ENCODE results near the gene MINDY4B.

Gene MINDY4B

DNA sequence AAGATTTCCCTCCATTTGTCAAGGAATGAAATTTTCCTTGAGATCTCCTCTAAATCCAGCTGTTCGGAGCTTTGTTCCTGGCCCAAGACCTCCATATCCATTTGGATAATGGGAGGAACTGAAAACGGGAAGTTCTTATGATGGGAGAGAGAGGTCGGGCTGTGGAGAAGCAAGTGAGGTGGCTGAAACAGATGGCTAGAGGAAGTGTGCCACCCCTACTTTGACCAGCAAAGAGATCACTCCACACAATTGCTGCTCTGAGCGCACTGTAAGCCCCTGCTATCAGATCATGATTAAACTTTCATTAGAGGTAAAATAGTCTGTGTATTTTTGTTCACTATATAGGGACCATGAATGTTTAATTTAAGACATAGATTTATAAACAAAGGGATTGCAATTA is at the start of gene MINDY4B:
Gene MINDY4B (minus strand): TSS at position 101 of the 400 bp plus-strand sequence. CDS start 0 bp downstream, at position 101.
- DNase-seq, result no peak

DNA sequence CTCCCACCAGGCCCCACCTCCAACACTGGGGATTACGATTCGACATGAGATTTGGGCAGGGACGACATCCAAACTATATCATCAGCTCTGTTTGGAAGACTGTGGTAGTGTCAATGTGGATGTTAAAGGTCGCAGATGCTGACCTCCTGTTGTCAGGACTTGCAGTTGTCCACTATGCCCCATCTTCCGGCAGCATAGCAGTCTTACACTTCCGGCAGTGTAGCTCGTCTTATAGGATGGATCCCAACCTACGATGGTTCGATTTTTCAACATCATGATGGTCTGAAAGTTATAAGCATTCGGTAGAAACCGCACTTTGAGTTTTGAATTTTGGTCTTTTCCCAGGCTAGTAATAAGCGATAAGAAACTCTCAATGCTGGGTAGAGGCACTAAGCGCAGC is 46.7 kb upstream of the MINDY4B start:
- no peak for DNase-seq

DNA sequence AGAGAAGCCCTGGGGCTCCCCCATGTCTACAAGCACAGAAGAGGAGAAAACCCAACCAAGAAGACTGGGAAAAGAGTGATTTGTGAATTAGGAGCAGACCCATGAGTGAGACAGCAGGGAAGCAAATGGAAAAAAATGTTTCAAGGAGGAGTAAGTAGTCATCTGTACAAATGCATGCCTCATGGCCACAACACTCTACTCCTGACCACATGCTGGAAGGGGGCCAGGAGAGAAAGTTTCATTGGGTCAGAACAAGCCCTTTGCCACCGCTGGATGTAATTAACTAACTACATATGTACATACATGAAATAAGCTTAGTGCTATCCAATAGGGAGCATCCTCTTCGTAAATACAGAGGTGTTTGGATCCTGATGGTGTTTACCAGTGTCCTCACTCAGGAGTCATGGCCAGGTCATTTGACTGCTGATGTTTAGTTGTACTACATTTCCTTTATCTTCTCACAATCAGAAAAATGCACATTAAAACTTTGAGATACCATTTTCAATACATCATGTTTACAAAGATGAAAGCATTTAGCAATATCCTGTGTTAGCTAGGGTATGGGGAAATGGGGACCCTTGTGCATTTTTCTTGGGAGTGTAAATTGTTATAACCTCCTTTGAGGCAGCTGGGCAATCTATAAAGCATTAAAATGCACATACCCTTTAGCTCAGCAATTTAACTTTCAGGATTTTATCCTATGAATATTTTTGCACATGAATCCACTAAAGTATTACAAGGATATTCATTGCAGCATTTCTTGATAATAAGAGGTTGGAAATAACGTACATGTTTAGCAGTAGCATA is 40.2 kb upstream of the MINDY4B start:
- no peak for DNase-seq

DNA sequence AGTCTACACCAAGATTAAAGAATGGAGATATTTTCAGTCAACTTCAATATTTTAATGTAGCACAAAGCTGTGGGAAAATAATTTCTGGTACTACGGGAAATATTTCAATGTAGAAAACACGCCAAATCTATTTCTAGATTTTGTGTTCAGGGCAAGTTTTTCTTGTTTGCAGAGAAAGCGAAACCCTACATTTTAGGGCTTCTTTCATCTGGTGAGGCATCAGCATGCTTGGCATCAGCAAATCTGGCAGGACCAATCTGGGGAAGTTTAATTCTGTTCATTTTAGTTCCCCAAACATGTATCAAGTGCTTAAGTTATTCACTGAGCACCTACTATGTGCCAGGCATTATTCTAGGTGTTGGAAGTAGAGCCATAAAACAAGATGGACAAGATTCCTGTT is 37.0 kb upstream of the MINDY4B start:
- no peak for DNase-seq

DNA sequence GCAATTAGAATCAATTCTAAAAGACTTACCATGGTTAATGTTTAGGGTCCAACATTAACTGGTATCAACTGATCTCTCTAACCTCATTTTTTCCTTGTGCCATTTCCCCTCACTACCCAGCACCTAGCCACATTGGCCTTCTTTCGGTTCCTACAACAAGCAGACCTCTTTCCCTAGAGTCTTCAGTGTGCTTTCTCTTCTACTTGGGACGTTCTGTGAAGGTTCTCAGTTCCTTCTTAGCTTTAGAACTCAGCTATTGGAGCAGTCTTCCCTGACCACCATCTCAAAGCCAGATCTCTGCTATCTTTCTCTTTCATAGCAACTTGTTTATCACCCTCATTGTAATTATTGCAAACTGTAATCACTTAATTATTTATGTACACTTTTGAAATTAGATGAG is 31.5 kb upstream of the MINDY4B start:
- DNase-seq, result no peak

DNA sequence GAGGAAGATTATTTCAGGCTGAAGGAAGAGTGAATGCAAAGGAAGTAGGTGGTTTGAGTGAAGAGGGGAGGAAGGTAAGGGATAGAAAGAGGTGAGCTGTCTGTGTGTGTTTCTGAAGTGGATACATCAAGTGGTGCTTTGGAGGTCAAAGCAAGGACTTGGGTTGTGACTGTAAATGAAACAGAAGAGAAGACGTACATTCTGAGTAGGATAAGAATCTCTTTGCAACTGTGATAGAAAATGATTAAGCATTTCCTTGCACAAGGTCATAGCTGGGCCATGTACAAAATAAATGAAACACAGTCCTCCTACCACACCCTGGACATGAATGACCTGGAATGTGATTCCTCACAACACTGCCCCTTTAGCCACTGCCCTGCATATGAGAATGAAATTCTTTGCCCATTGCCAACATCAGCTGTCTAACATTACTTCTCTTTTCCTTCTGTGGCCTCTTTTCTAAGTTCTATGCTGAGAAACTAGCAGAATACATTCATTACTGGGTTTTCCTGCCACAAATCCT is 28.3 kb upstream of the MINDY4B start:
- DNase-seq, result no peak

DNA sequence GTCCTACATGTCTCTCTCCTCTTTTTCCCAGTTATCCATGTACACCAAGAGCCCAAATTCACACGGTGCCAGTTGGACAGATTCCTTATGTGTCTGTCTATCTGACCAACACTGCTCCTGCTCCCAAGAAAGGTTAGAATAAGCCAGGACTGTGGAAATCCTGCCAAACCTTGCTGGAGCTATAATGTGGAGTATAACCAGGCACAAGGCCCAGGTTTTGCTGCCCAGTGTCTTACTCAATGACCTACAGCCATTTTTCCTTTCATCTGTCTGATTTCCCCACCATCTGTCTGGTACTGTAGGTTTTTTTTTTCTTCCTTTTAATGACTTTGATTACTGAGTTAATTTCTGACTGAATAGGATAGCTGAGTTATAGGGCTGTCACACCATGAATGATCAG is 26.5 kb upstream of the MINDY4B start:
- no peak for DNase-seq

DNA sequence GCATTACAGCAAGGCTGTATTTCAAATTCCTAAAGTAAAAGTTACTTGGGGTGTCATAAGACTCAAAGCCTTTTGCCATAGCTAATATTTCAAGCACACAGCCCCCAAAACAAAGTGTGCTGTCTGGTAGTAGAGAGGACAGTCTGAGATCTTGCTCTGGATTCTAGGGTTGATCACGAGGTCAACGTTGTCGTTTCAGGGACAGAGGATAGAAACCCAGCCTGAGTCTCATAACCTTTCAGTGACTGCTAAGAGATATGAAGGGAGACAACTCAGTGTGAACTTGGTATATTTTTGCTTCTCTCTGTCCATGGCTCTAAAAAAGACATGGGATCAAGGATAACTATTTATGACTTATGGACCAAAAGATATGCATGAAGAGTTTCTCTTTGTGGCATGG is 25.6 kb upstream of the MINDY4B start:
- no peak for DNase-seq

DNA sequence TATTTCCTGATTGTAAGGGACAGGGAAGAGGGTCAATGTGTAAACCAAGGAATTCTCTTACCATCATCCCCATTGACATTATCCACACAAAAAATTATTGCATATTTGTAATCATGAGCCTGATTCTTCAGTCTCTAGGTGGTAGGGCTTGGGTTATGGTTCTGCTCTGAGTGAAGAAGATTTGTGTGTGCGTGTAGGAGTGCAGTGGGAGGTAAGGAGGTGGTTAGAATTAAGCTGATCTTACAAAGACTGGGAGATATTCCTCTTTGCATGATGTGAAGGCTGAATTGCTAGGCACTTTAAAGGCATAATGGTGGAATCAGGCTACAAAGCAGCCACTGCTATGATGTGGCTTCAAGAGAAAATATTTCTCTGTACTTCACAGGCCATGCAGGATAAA is 23.0 kb upstream of the MINDY4B start:
- DNase-seq, result no peak

DNA sequence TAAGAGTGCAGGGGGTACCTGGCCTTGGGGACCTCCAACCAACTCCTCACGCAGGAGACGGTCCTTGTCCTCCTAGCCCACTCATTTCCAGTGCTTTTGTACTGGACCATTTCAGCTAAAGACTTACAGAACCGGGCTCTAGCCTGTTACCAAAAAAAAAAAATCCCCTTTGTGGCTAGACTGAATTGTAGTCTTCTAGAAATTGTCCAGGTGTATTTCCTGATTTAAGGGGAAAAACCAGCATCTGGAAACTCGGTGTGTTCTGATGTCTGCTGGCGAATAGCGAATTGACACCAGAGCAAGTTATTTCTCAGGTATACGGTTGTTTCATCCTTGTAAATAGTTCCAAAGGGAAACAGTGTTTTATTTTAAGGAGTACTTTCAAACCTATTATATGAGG is 21.1 kb upstream of the MINDY4B start:
- DNase-seq, result no peak

DNA sequence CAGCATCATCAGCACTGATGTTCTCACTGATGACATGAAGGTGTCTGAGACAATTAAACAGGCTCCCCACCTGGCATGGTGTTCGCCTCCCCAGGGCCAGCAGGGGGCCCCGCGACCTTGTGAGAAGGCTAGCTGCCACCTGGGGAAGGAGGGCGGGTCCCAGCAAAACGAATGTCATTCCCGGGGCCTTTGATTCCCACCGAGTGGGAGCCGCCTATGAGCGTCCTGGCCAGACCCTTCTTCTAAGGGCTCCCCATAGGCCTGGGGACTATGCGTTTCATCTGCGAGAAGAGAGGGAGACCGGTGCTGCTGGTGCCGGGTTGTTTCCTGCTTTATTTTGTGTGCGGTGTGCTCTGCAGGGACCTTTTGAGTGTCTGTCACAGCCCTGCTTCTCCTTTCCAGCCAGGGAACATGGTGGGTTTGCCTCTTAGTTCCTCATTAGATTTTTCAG is 20.5 kb upstream of the MINDY4B start:
- DNase-seq, result no peak

DNA sequence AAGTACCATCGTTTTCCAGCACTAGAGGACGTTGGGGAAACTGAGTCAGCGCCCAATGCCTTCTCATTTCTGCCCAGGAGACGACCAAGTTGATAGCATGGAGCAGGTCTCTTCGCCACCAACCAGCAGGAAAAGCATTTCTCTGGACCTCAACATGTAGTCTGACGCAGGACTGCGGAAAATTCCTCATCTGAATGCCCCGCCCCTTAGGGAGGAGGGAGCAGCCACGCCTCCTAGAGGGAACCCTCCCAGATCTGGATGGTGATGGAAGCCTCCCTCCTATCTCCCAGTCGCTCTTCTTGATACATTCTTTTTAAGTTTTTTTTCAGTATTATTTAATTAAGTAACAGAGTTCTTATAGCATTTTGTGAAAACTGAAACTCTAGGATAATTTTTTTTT is 17.4 kb upstream of the MINDY4B start:
- no peak for DNase-seq

DNA sequence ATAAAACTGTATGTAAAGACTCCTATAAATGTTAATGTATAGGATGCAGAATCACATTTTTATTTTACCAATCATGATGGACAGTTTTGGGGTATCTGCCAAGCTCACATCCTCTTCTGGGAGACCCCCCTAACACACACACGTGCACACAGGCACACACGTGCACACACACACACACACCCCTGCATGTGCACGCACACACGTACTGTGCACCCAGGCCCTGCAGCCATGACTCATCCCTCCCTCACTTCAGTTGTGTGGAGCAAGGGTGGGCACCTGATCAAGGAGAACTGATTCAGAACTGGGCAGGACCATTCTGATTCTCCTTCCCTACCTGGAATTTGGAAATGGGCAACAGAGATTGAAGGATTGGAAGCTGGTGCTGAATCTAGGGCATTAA is 16.0 kb upstream of the MINDY4B start:
- DNase-seq, result no peak

DNA sequence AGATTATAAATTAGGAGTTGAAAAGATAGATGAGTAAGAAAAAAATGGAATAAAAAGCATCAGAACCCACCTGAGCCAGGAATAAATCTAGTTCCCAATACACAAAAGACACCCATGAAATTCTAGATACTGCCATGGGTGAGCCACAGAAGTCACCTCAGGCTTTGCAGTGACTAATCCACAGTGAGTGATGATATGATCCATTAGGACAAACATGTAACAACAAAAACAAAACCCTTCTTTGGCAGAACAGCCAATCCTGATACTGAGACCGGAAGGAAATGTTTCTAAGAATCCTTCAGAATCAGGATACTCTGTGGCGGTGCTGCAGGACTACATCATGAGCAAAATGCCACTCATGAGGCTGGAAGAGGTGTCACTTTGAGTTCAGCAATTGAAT is 15.0 kb upstream of the MINDY4B start:
- no peak for DNase-seq

DNA sequence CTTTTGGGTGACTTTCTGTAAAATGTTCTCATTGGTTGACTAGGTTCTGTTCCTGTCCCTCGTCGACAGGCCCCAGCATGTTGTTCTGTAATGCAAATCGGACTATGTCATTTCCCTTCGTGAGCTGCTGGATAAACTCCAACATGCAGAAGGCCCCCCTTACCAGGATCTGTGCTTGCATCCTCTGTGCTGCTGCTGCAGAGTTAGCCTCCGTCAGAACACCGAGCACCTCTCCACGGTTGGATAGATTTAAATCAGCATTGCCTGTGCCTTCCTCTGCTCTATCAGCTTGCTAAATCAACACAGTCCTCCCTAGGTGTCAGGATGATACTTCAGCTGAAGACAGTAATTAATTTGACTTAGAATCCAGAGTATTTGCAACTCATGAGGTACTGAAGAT is 12.7 kb upstream of the MINDY4B start:
- DNase-seq, result no peak

DNA sequence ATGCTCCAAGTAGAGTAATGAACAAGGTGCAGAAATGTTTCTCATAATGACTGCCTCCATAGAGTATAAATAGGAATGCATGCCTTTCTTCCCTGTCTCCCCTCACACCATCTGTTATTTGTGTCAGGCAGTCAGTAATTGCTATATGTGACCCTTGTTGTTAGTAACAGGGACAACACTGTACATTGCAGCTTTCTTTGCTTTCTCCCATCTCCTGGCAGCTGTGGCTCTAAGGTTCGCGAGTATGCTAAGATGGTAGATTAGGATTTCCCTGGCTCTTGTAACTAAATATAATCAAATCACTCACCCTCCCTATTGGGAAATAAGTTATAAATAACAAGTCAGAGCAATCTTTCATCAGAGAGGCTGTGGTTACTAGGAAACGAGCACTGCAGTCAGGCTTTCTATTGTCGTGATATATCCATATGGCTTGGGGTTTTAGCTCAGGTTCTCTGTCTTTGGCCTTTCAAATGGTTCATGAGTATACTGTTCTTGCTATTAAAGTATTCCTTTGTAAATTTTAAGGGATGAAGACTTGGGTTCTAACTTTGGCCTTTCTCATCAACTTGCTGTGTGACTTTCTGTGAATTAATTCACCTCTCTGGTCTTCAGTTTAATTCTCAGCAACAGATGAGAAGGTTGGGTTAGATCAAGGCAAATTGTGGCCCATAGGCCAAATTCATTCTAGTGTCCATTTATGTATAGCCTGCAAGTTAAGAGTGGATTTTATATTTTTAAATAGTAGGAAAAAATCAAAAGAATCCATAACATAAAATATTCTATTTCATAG is 8.1 kb upstream of the MINDY4B start:
- no peak for DNase-seq

DNA sequence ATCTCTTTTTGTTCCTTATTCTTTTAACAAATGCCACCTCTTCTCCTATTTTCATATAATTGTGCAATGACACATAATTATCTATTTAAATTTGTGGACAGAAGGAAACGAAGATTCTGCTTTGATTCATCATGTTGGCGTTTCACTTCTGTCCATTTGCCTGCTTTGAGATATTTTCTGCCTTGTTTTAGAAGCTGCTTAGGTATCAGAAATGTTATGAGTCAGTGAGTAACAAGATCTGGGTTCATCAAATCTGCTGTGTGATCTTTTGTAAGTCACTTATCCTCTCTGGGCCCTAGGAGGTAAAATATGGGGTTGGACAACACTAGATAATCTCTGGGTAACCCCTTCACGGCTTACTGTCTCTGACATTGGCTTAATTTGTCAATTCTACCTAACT is 7.3 kb upstream of the MINDY4B start:
- no peak for DNase-seq

DNA sequence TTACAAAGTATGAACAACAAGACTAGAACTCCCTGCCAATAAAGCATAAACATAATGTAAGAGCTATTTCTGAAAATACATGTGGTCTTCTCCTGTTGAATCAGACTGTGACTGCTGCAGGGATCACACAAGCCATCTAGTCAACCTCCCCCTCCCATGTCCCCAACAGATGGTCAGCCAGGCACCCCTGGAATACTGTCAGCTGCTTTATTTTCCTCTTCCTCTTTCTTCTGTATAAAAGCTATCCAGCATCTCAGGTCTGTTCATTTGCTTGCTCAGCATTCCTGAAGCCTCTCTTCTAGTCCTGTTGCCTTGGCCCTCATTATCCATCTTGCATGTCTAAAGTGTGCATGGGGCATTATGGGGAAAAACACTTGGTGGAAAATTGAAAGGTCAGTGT is 6.5 kb upstream of the MINDY4B start:
- no peak for DNase-seq

DNA sequence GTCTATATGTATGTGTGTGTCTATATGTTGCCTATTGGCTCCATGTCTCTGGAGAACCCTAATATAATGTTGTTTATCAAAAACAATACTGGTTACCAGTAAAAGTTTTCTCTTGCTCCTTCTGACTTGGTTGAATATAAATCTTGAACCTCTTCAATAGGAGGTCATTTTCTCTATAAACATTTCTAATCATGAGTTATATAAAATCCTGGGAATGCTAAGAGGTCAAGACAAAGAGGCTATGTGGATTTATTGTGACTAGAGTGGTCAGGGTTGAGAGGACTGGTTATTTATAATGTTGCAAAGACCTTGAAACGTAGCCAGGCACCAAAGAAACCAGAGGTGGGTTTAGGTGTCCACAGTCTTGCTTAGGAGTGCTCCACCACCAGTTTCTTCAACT is 1.2 kb upstream of the MINDY4B start:
- no peak for DNase-seq

DNA sequence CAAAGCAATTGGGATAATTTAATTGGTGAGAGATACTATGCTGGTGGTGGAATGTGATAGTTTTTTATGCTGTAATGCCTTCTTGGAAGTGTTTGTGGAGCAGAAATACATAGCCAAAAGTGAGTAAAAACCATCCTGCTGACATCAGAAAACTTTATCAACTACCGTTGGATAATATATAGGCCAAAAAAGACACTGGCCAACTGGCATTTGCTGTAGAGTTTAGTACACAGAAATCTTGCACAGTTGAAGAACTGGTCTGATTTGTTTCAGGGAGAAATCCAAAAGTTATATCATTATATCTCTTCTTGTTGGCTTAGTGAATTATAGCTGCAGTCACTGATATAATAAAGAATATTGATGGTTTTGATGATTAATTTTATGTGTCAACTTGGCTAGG is 507 bp upstream of the MINDY4B start:
- DNase-seq, result no peak

DNA sequence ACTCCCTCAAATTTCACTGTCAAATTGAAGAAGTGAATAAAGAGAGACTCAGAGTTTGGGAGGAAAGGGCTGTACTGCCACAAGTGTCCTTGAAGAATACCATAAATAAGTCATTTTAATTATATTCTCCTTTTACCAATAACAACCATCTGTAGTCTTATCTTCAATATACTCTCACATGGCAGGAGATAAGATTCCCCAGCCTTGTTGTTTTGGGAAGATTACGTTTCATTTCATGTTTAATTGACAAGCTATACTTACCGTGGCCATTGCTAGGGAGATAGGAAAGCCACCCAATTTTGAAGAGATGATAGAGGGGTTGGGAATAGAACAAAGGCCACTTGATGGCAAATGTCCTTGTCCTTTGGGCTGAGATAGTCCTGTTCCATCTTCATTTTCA is 2.3 kb downstream of the MINDY4B start:
- DNase-seq, result no peak

DNA sequence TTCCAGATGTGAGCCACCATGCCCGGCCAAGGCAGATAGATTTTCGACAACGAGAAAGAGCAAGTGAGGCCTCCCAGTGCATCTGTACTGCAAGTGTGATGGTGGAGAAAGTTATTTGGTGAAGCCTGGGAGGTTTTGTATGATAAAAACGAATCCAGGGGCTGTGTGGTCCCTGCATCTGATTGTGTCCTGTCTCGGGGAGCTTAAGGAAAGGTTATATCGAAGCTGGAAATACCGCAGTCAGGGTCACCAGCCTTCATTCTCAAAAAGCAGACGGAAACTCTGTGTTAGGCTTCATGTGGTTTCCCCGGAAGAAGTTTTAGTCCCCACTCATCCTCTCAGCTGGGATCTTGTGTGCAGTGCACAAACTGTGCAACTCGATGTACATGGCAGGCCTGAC is 3.4 kb downstream of the MINDY4B start:
- no peak for DNase-seq

DNA sequence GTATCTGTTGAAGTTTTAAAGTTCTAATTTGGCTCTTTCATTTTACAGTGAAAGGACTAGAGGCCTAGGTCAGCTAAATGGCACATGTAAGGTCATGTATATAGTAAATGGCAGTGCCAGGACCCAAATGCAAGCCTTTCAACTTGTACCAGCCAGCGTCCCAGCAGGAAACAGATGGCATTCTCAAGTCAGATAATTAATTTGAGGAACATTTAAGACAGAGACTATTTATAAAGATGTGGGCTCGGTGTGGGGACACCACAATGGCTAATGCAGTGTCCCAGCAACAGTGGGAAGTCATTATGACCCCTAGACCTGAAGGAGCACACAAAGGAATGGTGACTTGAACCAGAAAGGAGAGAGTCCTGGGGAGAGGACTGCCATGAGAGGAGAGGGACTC is 6.1 kb downstream of the MINDY4B start:
- DNase-seq, result no peak

DNA sequence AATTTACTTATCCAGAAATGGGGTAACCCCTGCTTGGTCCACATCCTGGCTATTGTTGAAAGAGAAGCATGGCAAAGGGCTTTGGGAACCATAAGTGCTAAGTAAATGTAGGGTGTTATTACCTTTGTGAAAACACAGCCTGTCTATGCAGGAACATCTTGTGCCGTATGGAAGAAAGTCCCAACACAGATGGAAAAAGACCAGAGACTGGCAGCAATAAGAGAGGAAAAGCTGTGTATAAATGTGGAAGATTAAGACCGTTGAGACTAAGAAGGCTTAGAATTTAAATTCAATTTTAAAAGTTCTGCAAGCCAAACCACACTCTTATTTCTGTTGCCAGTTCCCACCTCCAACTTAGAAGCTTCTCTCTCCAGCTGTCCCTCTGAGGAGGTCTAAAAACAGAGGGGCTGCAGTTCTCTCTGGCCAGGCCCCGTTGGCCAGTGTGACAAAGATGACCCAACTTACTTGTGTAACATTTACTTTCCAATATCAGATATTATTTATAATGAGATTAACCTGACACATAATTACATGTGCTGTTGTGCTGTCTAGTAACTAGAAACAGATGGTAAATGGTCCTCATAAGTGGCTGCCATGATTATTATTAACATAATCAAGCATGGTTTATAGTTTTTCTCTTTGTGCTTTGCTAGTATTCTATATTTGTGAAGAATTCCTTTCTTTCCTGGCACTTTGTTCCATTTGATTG is 7.0 kb downstream of the MINDY4B start:
- no peak for DNase-seq

Data from NCI-H2029 treated with DMSO at 0.1 percent for 48 hours (cell line).